Germinal center (tissue), 1 donor: Measurements from ENCODE around the gene SLC33A1.
"Not testable (repeated sequence)": the region's sequence is repeated elsewhere in the genome, so short reads cannot be mapped to it uniquely, and the experiment has no call there.

Source experiments
- DNase-seq: peaks from one replicate; pipeline ENCODE4 v3.0.0; 2012; ENCODE audit warnings: mixed read lengths, low spot score

The SLC33A1 gene

GRCh38 chr3:155861476-155862183 is 7.4 kb upstream of the SLC33A1 start:
- no peak for DNase-seq

DNA sequence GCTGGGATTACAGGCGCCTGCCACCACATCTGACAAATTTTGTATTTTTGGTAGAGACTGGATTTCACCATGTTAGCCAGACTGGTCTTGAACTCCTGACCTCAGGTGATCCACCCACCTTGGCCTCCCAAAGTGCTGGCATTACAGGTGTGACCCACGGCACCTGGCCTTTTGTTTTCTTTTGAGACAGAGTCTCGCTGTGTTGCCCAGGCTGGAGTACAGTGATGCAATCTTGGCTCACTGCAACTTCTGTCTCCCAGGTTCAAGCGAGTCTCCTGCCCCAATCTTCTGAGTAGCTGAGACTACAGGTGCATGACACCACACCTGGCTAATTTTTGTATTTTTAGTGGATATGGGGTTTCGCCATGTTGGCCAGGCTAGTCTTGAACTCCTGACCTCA is 6.2 kb upstream of the SLC33A1 start:
- not testable (repeated sequence) for DNase-seq

DNA sequence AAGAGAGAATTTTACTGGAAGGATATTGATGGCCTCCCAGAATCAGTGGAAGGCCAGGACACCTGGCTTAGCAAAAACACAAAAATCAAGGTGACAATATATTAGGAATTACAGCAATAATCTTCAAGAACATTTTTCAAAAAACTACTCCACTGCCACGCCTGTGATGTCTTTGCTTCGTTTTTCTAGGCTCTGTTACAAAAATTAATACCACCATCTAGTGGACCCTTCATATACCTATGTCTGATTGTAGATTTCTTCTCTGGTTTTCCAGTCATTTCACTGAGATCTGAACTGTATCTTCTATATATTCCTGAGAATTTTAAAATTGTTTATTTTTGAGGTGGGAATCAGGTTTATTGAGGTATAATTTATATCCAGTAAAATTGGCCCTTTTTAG is 5.6 kb upstream of the SLC33A1 start:
- no peak for DNase-seq

DNA sequence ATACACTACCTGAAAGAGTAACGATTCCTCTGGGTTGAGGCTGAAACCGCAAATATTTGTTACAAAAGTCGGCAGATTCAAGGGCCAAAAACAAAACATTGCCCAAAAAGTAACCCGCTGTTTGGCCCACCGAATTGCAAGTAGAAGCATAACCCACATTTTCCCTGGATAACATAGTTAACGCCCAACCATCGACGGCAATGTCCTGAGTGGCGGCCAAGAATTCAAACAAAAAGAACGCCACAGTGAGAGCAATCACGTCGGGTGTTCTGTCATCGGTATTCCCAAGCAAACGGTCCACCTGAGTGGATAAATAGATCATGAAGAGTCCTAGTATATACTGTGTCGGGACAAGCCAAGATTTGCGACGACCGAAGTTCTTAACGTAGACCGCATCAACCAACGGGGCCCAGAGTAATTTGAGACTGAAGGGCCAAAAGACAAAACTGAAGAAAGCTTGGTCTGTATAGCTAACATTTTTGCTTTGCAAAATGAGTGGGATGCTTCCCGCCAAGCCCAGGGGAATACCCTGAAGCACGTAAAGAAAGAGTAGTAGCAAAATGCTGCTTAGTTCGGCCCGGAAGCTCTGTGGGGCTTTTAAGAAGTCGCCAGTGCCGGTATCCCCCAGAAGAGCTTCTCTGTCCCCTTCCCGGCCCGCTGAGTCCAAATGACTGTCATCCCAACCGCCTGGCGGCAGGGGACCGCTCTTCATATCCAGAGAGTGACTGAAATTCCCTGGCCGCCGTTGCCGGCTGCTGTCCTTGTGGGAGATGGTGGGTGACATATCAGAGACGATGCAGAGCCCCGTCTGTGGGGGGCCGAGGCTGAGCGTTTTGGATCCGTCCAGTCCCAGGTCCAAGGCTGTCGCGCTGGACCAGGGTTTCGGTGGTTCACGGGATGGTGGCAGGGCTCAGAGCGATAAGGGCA is 750 bp downstream of the SLC33A1 start:
- peak; percentile 27 for DNase-seq

DNA sequence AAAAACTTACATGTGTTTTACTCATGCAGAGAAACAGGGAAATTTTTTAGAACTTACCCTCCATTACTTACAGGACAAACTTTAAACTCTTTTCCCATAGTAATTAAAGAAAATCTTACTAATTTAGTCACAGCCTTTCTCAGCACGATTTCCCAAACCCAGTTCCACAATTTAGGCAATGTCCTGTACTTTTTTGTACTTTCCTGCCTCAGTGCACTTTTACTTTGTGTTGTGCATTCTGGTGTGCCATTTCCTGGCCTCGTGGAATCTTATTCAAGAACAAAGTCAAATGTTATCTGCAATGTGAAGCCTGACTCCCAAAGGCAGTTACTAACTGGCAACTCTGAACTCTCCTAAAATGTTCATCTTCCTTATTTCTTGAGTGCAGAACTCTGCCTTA is 1.9 kb downstream of the SLC33A1 start:
- DNase-seq: no peak

- not testable (repeated sequence) for DNase-seq
Observed at GRCh38 chr3:155849404-155849803, 4.8 kb downstream of the SLC33A1 start.

GRCh38 chr3:155847993-155848392 is 6.2 kb downstream of the SLC33A1 start:
- DNase-seq: no peak

GRCh38 chr3:155846119-155846518 is 8.1 kb downstream of the SLC33A1 start:
- no peak for DNase-seq

- no peak for DNase-seq
Observed at GRCh38 chr3:155843569-155843968, 10.7 kb downstream of the SLC33A1 start.

GRCh38 chr3:155835341-155836071 is 18.7 kb downstream of the SLC33A1 start:
- DNase-seq: no peak

DNA sequence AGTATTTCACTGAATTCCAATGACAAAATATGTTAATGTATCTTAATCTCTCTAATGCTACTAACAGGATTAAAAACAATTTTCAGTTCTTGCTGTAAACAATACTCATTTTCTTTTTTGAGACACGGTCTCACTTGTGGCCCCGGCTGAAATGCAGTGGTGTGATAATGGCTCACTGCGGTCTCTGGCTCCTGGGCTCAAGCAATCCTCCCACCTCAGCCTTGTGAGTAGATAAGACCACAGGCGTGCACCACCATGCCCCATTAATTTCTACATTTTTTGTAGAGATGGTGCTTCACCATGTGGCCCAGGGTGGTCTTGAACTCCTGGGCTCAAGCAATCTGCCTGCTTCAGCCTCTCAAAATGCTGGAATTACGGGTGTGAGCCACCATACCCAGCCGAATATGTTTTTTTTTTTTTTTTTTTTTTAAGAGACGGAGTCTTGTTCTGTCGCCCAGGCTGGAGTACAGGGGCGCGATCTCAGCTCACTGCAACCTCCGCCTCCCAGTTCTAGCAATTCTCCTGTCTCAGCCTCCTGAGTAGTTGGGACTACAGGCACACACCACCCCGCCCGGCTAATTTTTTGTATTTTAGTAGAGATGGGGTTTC is 25.6 kb downstream of the SLC33A1 start:
- DNase-seq: not testable (repeated sequence)

DNA sequence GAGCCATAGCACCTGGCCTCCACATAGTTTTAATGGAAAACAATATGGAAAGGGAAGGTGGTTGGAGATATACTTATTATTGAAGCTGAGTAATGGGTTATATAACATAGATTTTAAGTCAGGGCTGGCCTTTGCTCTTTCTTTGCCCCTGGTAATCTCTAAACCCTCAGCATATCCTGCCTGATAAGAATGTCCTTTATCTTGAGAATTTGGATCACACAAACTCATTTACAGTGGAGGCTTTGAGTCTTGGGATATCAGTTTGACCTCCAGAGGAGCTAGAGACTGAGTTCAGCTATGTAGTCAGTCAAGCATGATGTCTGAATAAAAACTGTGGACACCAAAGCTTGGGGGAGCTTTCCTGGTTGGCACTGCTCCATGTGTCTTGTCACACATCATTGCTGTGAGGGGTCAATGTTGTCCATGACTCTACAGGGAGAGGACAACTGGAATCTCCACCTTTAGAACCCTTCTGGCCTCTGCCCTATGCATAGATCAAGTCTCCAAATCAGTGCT is 39.1 kb downstream of the SLC33A1 start:
- no peak for DNase-seq

GRCh38 chr3:155813224-155813623 is 41.0 kb downstream of the SLC33A1 start:
- not testable (repeated sequence) for DNase-seq

DNA sequence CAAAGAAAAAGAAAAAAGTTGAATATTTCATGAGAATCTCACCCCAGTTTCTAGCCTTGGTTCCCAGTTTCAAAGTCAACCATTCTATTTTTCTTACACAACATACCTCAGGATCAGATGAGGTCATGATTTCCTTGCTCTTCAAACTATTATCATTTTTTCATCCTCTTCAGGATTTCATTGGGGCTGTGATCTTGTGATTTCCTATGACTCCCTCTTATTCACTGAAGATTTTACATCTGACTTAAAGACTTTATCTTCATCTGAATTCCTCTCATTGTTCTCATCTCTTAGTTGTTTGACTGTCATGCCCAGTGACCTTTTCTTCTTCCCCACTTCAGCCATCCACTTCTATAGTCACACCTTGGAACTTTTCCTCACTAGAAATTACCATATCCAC is 45.0 kb downstream of the SLC33A1 start:
- no peak for DNase-seq

GRCh38 chr3:155807823-155808222 is 46.4 kb downstream of the SLC33A1 start:
- DNase-seq: no peak

- peak; percentile 85 for DNase-seq
Observed at GRCh38 chr3:155805802-155806618, 48.2 kb downstream of the SLC33A1 start, which contains the start of gene C3orf33. Gene C3orf33 (minus strand): TSS chr3:155806278. CDS start chr3:155806252, 26 bp downstream.

- DNase-seq: no peak
Observed at GRCh38 chr3:155805204-155805801, 48.9 kb downstream of the SLC33A1 start.

- DNase-seq: no peak
Observed at GRCh38 chr3:155804323-155804722, 49.9 kb downstream of the SLC33A1 start.

GRCh38 chr3:155792532-155792931 is 61.7 kb downstream of the SLC33A1 start:
- no peak for DNase-seq

- DNase-seq: no peak
Observed at GRCh38 chr3:155791190-155791589, 63.0 kb downstream of the SLC33A1 start.
